VCaP (cell line): ENCODE data around the gene FICD.

ENCODE experiments used
- H3K27ac ChIP-seq: fragments of 450-650 bp; 2 replicates; pipeline ENCODE4 v1.5.1; 2017
- TF ChIP-seq, protein P1 (sequence below): fragments of 450-650 bp; conservative IDR thresholded peaks from 2 replicates; pipeline ENCODE4 v1.5.1; 2017; ENCODE audit warnings: mild to moderate bottlenecking, moderate library complexity

FICD gene

GRCh38 chr12:108527166-108527496, 12.1 kb downstream of the FICD start:
- TF ChIP-seq, protein P1, sequence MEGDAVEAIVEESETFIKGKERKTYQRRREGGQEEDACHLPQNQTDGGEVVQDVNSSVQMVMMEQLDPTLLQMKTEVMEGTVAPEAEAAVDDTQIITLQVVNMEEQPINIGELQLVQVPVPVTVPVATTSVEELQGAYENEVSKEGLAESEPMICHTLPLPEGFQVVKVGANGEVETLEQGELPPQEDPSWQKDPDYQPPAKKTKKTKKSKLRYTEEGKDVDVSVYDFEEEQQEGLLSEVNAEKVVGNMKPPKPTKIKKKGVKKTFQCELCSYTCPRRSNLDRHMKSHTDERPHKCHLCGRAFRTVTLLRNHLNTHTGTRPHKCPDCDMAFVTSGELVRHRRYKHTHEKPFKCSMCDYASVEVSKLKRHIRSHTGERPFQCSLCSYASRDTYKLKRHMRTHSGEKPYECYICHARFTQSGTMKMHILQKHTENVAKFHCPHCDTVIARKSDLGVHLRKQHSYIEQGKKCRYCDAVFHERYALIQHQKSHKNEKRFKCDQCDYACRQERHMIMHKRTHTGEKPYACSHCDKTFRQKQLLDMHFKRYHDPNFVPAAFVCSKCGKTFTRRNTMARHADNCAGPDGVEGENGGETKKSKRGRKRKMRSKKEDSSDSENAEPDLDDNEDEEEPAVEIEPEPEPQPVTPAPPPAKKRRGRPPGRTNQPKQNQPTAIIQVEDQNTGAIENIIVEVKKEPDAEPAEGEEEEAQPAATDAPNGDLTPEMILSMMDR: no peak
- no peak overlapping the region for H3K27ac ChIP-seq

DNA sequence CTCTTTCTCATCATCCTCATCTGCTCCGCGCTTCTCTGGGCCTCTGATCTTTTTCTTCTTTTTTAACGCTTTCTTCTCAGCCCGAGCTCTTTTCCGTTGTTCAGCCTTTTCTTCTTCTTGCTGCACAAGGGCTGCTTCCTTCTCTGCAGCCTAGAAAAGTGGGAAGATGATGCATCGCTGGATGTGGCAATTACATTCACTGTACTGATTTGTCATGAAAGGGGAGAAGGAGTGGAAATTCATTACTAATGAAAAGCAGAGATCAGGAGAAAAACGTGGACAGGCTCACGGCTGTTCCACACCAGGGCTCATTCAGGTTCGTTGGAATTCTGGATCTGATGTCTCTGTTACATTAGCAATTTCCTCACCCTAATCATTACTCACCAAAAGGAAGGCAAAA, 15.1 kb downstream of the FICD start:
- TF ChIP-seq, protein P1: no peak
- no peak overlapping the region for H3K27ac ChIP-seq

GRCh38 chr12:108531929-108532848, 17.1 kb downstream of the FICD start:
- no peak overlapping the region for H3K27ac ChIP-seq
- TF ChIP-seq, protein P1: no peak

DNA sequence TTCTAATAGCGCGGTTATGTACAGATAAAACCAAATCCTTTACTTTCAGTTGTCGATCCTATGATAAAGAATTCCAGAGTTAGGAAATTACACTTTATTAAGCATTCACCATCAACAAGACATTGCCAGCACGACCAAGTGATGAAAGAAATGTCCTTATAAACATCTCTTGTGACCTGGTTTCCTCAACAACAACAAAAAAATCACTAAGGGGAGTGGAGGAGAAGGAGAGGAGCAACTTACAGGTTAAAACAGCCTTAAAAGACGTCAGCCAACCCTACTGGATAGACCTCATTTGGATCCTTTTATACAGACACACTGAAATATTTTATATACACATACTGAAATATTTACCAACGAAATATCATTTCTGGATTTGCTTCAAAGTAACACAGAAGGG, 23.1 kb downstream of the FICD start:
- no peak overlapping the region for H3K27ac ChIP-seq
- TF ChIP-seq, protein P1: no peak

- TF ChIP-seq, protein P1: no peak
These were observed 23.6 kb downstream of the FICD start for GRCh38 chr12:108538616-108539195.

GRCh38 chr12:108542320-108542719, 27.2 kb downstream of the FICD start:
- no peak overlapping the region for H3K27ac ChIP-seq
- TF ChIP-seq, protein P1: no peak

More at GRCh38 chr12:108538616-108539195, 23.6 kb downstream of the FICD start:
- no peak overlapping the region for H3K27ac ChIP-seq

- H3K27ac ChIP-seq: no peak overlapping the region
- TF ChIP-seq, protein P1: no peak
These were observed 28.6 kb downstream of the FICD start for GRCh38 chr12:108543652-108544051.
